OCI-LY3 (cell line): ENCODE measurements around the gene SLC19A1.

Source experiments
- EZH2phosphoT487 ChIP-seq: fragments of 200-600 bp; shearing (Covaris generic); IDR thresholded peaks from 2 replicates; pipeline ENCODE4 v1.6.1; 2018; ENCODE audit warnings: antibody characterized with exemption, mixed run types, low read depth
- TF ChIP-seq, protein P1 (sequence below): fragments of 200-600, 300-600 bp; sonication (generic); IDR thresholded peaks from 2 replicates; pipeline ENCODE4 v1.5.1; 2014; ENCODE audit warnings: antibody characterized with exemption, low read length, low read depth

DNA sequence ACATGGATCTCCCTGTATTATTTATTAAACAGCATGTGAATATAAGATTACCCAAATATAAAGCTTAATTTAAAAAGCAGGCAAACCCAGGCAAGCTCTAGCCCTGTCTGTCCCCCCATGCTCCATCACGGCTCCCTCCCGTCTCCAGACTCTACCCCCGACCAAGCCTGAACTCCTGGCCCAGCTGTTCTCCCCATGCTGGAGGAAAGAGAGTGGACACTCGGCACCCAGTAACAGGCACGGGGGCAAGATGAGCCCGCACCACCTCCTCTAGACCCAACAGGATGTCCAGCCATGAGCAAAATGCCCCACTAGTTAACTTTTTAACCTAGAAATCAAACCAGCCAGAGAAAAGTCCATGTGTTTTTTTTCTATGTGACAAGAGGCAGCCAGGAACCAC lies 19.3 kb downstream of the SLC19A1 start:
- TF ChIP-seq, protein P1, sequence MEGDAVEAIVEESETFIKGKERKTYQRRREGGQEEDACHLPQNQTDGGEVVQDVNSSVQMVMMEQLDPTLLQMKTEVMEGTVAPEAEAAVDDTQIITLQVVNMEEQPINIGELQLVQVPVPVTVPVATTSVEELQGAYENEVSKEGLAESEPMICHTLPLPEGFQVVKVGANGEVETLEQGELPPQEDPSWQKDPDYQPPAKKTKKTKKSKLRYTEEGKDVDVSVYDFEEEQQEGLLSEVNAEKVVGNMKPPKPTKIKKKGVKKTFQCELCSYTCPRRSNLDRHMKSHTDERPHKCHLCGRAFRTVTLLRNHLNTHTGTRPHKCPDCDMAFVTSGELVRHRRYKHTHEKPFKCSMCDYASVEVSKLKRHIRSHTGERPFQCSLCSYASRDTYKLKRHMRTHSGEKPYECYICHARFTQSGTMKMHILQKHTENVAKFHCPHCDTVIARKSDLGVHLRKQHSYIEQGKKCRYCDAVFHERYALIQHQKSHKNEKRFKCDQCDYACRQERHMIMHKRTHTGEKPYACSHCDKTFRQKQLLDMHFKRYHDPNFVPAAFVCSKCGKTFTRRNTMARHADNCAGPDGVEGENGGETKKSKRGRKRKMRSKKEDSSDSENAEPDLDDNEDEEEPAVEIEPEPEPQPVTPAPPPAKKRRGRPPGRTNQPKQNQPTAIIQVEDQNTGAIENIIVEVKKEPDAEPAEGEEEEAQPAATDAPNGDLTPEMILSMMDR: no peak
- TF ChIP-seq EZH2phosphoT487: no peak
